Effector memory CD4-positive, alpha-beta T cell (primary cell): Measurements from ENCODE around the gene HMHB1.
"Not testable (repeated sequence)": the region's sequence is repeated elsewhere in the genome, so short reads cannot be mapped to it uniquely, and the experiment has no call there.

ENCODE experiments used
- DNase-seq, 3 donors: peaks; one replicate each; pipeline ENCODE4 v3.0.0-alpha.2; 2020
- H3K27ac ChIP-seq: 2 replicates; pipeline ENCODE4 v1.7.0; 2013; ENCODE audit warnings: mild to moderate bottlenecking, low read length, moderate library complexity; ENCODE audit not compliant: insufficient read depth, poor library complexity, severe bottlenecking
- H3K27me3 ChIP-seq: replicated peaks from 2 replicates; pipeline ENCODE4 v1.7.0; 2013; ENCODE audit warnings: mild to moderate bottlenecking, low read length; ENCODE audit not compliant: insufficient read depth, control insufficient read depth, poor library complexity, severe bottlenecking
- H3K36me3 ChIP-seq: 2 replicates; pipeline ENCODE4 v1.7.0; 2013; ENCODE audit warnings: mild to moderate bottlenecking, low read length, moderate library complexity; ENCODE audit not compliant: control insufficient read depth, insufficient read depth
- H3K4me1 ChIP-seq: 2 replicates; pipeline ENCODE4 v1.7.0; 2013; ENCODE audit warnings: low read length, mild to moderate bottlenecking; ENCODE audit not compliant: control insufficient read depth, insufficient read depth, poor library complexity, severe bottlenecking
- H3K4me3 ChIP-seq: 2 replicates; pipeline ENCODE4 v1.7.0; 2013; ENCODE audit warnings: low read length, low read depth, mild to moderate bottlenecking; ENCODE audit not compliant: insufficient read depth, poor library complexity, severe bottlenecking
- H3K9me3 ChIP-seq: 2 replicates; pipeline ENCODE4 v1.7.0; 2013; ENCODE audit warnings: mild to moderate bottlenecking, low read length, moderate library complexity; ENCODE audit not compliant: control insufficient read depth

HMHB1 gene

DNA sequence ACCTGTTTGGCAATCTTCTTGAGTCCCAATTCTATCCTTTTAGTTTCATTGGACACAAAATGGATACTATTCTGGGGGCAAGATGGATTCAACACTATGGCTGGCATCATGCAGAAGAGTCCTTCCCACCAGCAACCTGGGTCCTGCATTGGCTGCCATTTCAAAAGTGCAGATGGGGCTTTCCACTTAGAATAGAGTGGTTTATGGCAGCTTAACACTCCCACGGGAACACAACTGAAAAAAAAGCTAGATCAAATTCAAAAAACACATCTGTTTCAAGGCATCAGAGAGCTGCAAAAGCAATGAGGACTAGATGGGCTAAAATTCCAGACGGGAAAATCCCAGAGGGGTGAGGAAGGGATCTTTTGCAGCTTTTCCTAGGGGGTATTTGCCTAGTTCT is 11.2 kb upstream of the HMHB1 start:
- H3K4me1 ChIP-seq, result no peaks in the 10 kb centered on the region
- no peak for DNase-seq
- no peak overlapping the region for H3K27ac ChIP-seq
- H3K9me3 ChIP-seq, result no peaks in the 10 kb centered on the region
- H3K36me3 ChIP-seq, result no peaks in the 10 kb centered on the region
- H3K4me3 ChIP-seq, result no peak overlapping the region
- H3K27me3 ChIP-seq, result no peaks in the 10 kb centered on the region

DNA sequence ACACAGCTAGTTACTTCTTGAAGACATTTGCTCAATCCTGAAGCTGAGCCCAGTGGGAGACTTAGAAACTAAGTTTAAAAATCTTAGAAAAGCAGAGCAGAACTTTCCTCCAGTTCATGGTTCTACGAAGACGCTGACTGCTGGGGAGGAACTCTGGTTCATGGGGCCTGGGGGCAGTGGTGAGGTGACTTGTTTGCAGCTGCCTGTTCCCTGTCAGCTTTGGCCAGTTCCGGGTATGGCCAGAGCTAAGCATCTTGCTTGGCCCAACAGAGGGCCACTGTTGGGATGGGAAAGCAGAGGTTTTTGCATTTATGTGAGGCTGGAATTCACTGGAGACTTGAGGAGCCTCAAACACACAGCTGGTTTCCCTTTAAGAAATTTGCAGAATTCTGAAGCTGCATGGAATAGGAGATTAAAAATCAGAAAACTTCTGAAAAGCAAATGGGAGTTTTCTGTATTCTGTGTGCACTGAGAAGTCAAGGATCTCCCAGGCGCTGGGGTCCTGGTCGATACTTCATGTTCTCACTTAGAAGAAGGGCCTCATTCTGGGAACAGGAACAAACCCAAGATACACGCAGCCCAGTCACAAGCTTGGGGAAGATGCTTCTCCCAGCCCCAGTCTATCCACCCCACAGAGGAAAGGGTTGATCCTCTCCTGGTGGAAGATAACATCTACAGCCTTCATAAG is 10.6 kb upstream of the HMHB1 start:
- no peaks in the 10 kb centered on the region for H3K4me1 ChIP-seq
- no peak overlapping the region for H3K4me3 ChIP-seq
- H3K9me3 ChIP-seq, result no peaks in the 10 kb centered on the region

DNA sequence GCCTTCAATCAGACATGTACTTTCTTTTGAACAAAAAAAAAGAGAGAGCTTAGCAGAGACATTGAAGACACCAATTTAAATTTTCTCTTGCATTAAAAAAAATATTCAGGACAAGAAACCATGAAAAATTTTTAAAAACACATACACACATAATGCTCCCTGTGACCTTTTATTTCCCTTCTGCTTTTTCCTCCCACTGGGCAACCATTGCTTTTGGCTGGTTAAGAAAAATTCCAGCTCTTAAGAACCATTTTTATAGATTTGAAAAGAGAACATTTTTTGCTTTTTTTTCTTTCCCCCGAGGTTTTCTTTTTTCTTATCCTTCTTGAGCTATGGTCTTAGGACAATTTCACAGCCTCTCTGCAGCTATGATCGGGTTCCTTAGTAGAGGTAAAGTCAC is 6.1 kb upstream of the HMHB1 start:
- Histone ChIP-seq H3K4me3 (no peak overlapping the region), H3K27me3 (no peaks in the 10 kb centered on the region), H3K9me3 (no peaks in the 10 kb centered on the region), H3K27ac (no peak overlapping the region), H3K36me3 (no peaks in the 10 kb centered on the region), H3K4me1 (no peaks in the 10 kb centered on the region)
- no peak for DNase-seq

More for the DNA sequence above, 10.6 kb upstream of the HMHB1 start:
- H3K27ac ChIP-seq, result no peak overlapping the region
- H3K36me3 ChIP-seq, result no peaks in the 10 kb centered on the region
- no peaks in the 10 kb centered on the region for H3K27me3 ChIP-seq
- DNase-seq, result no peak

DNA sequence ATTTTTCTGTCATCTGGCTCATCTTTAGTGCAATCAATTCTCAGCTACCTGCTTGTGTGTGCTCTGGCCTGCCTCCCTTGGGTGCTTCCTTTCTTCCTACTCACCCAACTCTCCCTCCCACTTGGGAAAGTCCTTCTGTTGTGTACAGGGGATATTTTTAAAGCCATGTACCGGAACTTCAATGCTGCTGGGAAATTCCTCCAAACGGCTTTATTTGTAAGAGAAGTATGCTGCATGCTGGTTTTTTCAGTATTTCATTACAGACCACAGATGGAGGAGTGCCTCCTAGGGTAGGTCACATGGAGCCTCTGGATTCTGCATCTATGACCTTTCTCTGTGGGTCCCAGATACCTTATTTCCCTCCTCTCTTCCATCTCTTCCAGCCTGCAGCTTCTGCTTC is 5.4 kb upstream of the HMHB1 start:
- Histone ChIP-seq H3K4me3 (no peak overlapping the region), H3K4me1 (no peaks in the 10 kb centered on the region), H3K36me3 (no peaks in the 10 kb centered on the region), H3K27ac (no peak overlapping the region), H3K27me3 (no peaks in the 10 kb centered on the region), H3K9me3 (no peaks in the 10 kb centered on the region)
- DNase-seq, result no peak

DNA sequence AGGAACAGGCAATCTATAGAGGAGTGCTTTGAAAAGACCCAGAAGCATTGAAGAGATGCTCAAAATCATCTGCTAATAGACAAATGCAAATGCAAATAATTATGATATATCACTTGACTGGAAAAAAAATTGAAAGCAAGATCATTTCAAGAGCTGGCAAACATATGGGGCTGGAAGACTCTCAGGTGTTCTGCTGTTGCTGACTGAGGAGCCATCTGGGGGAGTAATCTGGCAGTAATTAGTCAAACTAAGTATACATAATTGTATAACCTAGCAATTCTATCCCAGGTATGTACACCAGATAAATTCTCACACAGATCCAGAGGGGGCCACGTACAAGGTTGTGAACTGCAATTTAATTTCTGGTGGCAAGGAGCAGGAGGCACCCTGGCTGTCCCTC is 4.6 kb upstream of the HMHB1 start:
- no peaks in the 10 kb centered on the region for H3K36me3 ChIP-seq

DNA sequence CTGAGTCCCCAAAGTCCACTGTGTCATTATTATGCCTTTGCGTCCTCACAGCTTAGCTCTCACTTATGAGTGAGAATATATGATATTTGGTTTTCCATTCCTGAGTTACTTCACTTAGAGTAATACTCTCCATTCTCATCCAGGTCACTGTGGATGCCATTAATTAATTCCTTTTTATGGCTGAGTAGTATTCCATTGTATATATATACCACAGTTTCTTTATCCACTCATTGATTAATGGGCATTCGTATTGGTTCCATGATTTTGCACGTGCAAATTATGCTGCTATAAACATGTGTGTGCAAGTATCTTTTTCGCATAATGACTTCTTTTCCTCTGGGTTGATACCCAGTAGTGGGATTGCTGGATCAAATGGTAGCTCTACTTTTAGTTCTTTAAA is 4.4 kb downstream of the HMHB1 start:
- H3K36me3 ChIP-seq, H3K9me3 ChIP-seq, H3K4me1 ChIP-seq, H3K27me3 ChIP-seq, H3K4me3 ChIP-seq, H3K27ac ChIP-seq, DNase-seq: not testable (repeated sequence)

More for the DNA sequence above, 4.6 kb upstream of the HMHB1 start:
- DNase-seq, result no peak
- H3K27ac ChIP-seq, result no peak overlapping the region
- peaks cover 2% of the 10 kb centered on the region for H3K4me1 ChIP-seq
- H3K9me3 ChIP-seq, result no peaks in the 10 kb centered on the region
- H3K4me3 ChIP-seq, result no peak overlapping the region
- no peaks in the 10 kb centered on the region for H3K27me3 ChIP-seq

DNA sequence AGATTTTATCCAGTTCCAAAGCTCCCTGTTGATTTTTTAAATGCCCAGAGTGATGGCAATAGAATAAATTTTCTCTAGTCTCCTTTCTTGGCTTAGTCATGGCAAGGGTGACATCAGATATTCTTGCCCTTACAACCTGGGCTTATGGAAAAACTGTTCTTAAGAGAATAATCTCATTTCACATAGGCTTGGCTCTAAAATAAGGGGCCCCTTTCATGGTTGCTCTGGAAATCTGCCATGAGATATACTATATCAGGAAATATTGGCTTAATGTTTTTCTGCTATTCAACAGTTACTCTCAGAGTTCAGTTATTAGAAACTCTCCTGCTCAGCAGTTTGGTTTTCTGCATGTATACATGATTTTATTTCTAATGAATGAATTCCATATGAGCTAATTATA is 7.8 kb downstream of the HMHB1 start:
- Histone ChIP-seq H3K36me3 (no peaks in the 10 kb centered on the region), H3K9me3 (no peaks in the 10 kb centered on the region), H3K4me1 (no peaks in the 10 kb centered on the region), H3K27ac (no peak overlapping the region), H3K27me3 (no peaks in the 10 kb centered on the region), H3K4me3 (no peak overlapping the region)
- no peak for DNase-seq

DNA sequence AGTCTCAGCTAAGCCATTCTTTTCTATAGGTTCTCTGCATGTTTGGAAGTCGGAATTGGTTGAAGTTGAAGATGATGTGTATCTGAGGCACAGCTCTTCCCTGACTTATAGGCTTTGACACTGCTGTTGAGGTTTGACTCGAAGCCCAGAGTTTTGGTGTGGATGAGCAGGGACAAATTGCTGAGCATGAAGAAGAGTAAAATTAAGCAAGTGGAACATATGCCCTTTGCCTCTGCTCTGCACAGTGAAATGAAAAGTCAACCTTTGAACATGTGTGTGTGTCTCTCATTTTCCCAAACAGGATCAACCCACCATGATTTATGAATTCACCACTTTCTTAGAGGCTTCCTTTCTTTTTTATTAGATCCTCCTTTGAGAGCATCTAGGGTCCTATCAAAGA is 8.5 kb downstream of the HMHB1 start:
- DNase-seq, result no peak
- Histone ChIP-seq H3K27me3 (no peaks in the 10 kb centered on the region), H3K4me1 (no peaks in the 10 kb centered on the region), H3K4me3 (no peak overlapping the region), H3K36me3 (no peaks in the 10 kb centered on the region), H3K9me3 (no peaks in the 10 kb centered on the region), H3K27ac (no peak overlapping the region)

DNA sequence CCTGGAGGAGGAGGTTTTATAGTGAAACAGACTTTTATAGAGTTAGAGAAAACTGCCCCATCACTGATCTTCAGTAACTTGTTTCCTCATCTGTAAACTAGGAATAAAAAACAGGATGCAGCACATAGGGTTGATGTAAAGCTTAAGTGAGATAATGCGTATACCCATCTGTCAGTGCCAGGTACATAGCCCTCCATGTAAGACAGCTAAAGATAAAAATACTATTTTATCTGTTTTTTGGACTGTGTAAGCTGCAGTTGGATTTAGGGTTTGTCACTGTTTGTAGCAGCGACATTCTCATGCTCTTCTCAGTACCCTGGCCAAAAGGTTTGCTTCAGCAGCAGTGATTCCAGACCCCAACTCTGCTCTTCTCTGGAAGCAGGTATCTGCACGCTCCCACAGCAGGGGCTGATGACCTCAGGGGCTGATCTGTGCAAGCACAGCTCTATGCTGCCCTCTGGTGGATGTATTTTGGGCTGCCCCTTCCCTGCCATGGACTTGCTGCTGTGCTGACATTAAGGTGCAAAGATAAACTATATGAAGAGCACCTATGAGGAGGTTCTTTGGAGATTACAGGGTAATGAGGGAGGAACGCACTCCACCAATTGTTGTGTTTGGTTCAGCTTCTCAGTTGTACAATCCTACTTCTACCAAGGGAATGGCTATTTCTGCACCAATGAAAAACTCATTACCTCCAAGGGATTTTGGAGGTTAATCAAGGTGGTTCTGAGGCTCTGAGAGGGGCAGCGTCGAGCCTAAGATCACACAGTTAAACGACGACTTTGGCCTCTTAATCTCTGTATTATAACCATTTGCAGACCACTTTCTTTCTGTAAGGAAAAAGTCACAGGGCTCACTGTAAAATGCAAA is 13.1 kb downstream of the HMHB1 start:
- H3K4me3 ChIP-seq, result no peak overlapping the region
- H3K9me3 ChIP-seq, result no peaks in the 10 kb centered on the region
- DNase-seq, result peak; percentile 51 to 70 (median 56)
- no peaks in the 10 kb centered on the region for H3K36me3 ChIP-seq
- peaks cover 6% of the 10 kb centered on the region for H3K4me1 ChIP-seq
- no peaks in the 10 kb centered on the region for H3K27me3 ChIP-seq
- H3K27ac ChIP-seq, result no peak overlapping the region

DNA sequence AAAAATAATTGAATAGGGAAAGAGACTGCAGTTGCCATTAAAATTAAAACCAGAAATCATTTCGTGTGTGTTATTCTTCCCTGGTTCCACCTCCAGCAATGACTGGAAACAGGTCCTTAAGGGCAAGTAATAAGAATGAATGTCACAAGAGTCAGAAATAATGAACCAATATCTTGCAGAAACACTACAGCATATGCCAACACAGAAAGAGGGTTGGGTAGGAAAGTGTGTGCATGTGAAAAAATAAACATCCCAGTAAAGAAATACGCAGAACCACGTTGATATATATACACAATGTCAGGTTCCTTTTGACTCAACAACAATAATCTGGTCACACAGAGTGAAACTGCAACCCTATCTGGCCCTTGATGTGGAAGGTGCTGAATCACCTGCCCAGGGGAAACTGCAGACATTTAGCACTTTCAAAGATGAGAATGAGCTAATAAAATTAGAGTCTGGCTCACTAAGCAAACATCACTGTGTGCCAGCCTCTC is 15.0 kb downstream of the HMHB1 start:
- no peak overlapping the region for H3K27ac ChIP-seq
- H3K4me1 ChIP-seq, result peaks cover 6% of the 10 kb centered on the region
- no peak for DNase-seq
- no peaks in the 10 kb centered on the region for H3K9me3 ChIP-seq
- no peaks in the 10 kb centered on the region for H3K27me3 ChIP-seq
- no peak overlapping the region for H3K4me3 ChIP-seq
- H3K36me3 ChIP-seq, result no peaks in the 10 kb centered on the region
